Prostate gland (tissue), 2 donors: Measurements from ENCODE around the gene LMLN.

ENCODE experiments used
- CTCF ChIP-seq, 4 experiments: fragments of 200-600 bp in 2 of 4; fragments of 450-650 bp in 2 of 4; sonication (generic) in 2 of 4; IDR thresholded peaks; 1 replicate in 3 of 4; 2 replicates in 1 of 4; pipeline ENCODE4 v1.5.1; 2016 to 2019; ENCODE audit warnings: antibody characterized with exemption in 4 of 4, mild to moderate bottlenecking in 2 of 4, moderate library complexity in 2 of 4
- POLR2A ChIP-seq: fragments of 450-650 bp; IDR thresholded peaks from one replicate; pipeline ENCODE4 v1.6.1; 2016; ENCODE audit warnings: antibody characterized with exemption, mild to moderate bottlenecking
- POLR2AphosphoS5 ChIP-seq: sonication (generic); formaldehyde crosslinking; IDR thresholded peaks from one replicate; pipeline ENCODE4 v1.6.1; 2017; ENCODE audit warnings: antibody characterized with exemption

GRCh38 chr3:197970588-197970987 lies 10.6 kb downstream of the LMLN start:
- TF ChIP-seq CTCF (IDR thresholded peaks at IDR 0.05) (no peak), POLR2A (no peak), POLR2AphosphoS5 (no peak)
